Fibroblast of pulmonary artery (primary cell): ENCODE data around the gene CFAP97.
A peak's percentile ranks its signal among the peaks of the same experiment; 100 is the strongest.

Experiments
- DNase-seq: peaks from one replicate; pipeline ENCODE4 v3.0.0-alpha.2; 2010; ENCODE audit warnings: low read depth
- H3K4me3 ChIP-seq: replicated peaks from 2 replicates; pipeline ENCODE4 v1.5.1; 2011; ENCODE audit warnings: low read depth, mild to moderate bottlenecking, control low read depth, low read length, moderate library complexity
- TF ChIP-seq, protein P1 (sequence below): IDR thresholded peaks from 2 replicates; pipeline ENCODE4 v1.5.1; 2011; ENCODE audit warnings: mild to moderate bottlenecking, control low read depth, low read length, inconsistent platforms; ENCODE audit errors: missing control alignments

CFAP97 gene

DNA sequence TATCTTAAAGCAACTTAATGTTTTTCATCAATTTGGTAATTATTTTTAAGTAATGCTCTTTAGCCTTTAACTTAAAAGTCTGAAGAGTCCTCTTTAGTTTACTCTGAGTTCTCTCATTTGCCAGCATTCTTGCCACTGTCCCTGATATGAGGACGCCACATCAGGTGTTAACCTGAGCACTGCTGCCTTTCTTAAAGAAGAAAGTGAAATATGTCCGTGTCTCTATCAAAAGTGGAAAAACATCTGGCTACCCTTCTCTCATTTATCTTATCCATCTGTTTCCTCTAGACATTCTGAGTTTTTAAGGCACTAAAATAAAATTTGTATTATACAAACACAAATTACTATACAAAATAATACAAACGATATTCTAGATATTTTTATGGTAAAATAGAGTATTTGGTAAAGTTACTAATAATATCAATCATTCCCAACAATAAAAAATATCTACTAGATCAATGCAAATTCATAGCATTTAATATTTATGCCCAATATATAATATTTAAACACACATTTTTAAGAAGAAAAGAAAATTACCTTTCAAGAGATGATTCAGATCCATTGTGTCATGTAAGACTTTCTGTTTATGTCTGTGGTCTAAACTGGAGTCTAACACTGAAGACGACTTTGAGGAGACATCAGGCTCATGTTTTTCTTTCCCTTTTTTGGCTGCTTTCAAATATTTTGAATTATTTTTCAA lies 14.0 kb downstream of the CFAP97 start:
- H3K4me3 ChIP-seq = no peak overlapping the region
- no peak for DNase-seq
- TF ChIP-seq, protein P1, sequence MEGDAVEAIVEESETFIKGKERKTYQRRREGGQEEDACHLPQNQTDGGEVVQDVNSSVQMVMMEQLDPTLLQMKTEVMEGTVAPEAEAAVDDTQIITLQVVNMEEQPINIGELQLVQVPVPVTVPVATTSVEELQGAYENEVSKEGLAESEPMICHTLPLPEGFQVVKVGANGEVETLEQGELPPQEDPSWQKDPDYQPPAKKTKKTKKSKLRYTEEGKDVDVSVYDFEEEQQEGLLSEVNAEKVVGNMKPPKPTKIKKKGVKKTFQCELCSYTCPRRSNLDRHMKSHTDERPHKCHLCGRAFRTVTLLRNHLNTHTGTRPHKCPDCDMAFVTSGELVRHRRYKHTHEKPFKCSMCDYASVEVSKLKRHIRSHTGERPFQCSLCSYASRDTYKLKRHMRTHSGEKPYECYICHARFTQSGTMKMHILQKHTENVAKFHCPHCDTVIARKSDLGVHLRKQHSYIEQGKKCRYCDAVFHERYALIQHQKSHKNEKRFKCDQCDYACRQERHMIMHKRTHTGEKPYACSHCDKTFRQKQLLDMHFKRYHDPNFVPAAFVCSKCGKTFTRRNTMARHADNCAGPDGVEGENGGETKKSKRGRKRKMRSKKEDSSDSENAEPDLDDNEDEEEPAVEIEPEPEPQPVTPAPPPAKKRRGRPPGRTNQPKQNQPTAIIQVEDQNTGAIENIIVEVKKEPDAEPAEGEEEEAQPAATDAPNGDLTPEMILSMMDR = no peak

GRCh38 chr4:185186769-185187168 lies 17.0 kb downstream of the CFAP97 start:
- TF ChIP-seq, protein P1 = no peak
- no peak for DNase-seq
- H3K4me3 ChIP-seq = no peak overlapping the region

GRCh38 chr4:185183622-185184281 lies 20.0 kb downstream of the CFAP97 start:
- peak; percentile 96 for DNase-seq
- H3K4me3 ChIP-seq = no peak overlapping the region
- TF ChIP-seq, protein P1 = peak; percentile 85

- H3K4me3 ChIP-seq = no peak overlapping the region
- DNase-seq = no peak
- TF ChIP-seq, protein P1 = no peak
Measured at GRCh38 chr4:185182239-185182638, 21.6 kb downstream of the CFAP97 start.

GRCh38 chr4:185179488-185179887 lies 24.3 kb downstream of the CFAP97 start:
- DNase-seq = no peak
- H3K4me3 ChIP-seq = no peak overlapping the region
- TF ChIP-seq, protein P1 = no peak

GRCh38 chr4:185171373-185172071 lies 32.3 kb downstream of the CFAP97 start:
- TF ChIP-seq, protein P1 = no peak
- H3K4me3 ChIP-seq = no peak overlapping the region
- DNase-seq = no peak
